Activated T-cell treated with anti-CD3 and anti-CD28 coated beads, Interleukin-2, amount 50 U/mL, for 72 hours (primary cell): Measurements from ENCODE around the gene NKAIN2. TPM values are rescaled to one million over a fixed set of nuclear protein-coding genes. Genes with fewer than 3 reads are reported as not detected.
"Not testable (repeated sequence)": the region's sequence is repeated elsewhere in the genome, so short reads cannot be mapped to it uniquely, and the experiment has no call there.

Experiments used
- ATAC-seq, 2 donors: fragments of 150-1000 bp; cut with Tn5 transposase; replicated peaks in 1 of 2; 2 replicates each; pipeline ENCODE4 v1.10.0; 2021; ENCODE audit warnings: moderate library complexity in 2 of 2, mild to moderate bottlenecking in 1 of 2
- DNase-seq, 2 donors: peaks; one replicate each; pipeline ENCODE4 v3.0.0; 2021 to 2022; ENCODE audit warnings: mixed read lengths in 1 of 2
- H3K27ac Mint-ChIP-seq: one replicate; pipeline ENCODE4 v1.8.0; 2022; ENCODE audit warnings: mild to moderate bottlenecking, moderate library complexity, mixed read lengths
- H3K27me3 Mint-ChIP-seq: one replicate; pipeline ENCODE4 v1.8.0; 2022; ENCODE audit warnings: low read depth, mixed read lengths
- H3K36me3 Mint-ChIP-seq, 2 donors: one replicate each; pipeline ENCODE4 v1.8.0; 2022; ENCODE audit warnings: mixed read lengths in 2 of 2, mild to moderate bottlenecking in 1 of 2; ENCODE audit not compliant: insufficient read depth in 2 of 2
- H3K4me1 Mint-ChIP-seq: one replicate; pipeline ENCODE4 v1.8.0; 2022; ENCODE audit warnings: low read depth, mixed read lengths
- H3K4me3 Mint-ChIP-seq, 2 donors: one replicate each; pipeline ENCODE4 v1.8.0; 2022; ENCODE audit warnings: mild to moderate bottlenecking in 2 of 2, mixed read lengths in 2 of 2, moderate library complexity in 2 of 2
- H3K9me3 Mint-ChIP-seq, 2 donors: one replicate each; pipeline ENCODE4 v1.8.0; 2022; ENCODE audit warnings: mixed read lengths in 2 of 2
- total RNA-seq, 2 donors: library from RNA; stranded (reverse); gene quantifications; one replicate each; pipeline ENCODE4 v1.2.3, GENCODE V29; 2022

NKAIN2 gene
- total RNA-seq, 2 donors from 2014 or later, result not detected

DNA sequence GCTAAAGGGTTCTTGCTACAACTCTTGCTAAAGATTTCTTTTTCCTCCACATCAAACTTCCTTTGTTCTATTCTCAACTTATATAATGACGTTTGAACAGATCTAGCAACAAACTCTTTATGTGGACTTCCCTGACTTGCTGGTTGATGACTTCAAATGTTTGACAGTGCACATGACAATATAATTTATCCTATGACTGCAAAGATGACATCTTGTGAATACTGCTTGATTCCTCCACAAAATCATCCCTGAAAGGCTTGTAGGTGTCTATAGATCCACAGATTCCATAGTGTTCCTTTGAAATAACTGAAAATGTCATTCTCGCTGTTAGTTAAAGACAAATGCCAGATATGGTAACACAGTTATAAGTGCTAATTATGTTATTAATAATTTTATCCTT is 478.9 kb downstream of the NKAIN2 start:
- Mint-ChIP-seq H3K27ac (no peak overlapping the region), H3K9me3 (peaks cover 0 to 1% of the 10 kb centered on the region in 2 donors), H3K36me3 (no peaks in the 10 kb centered on the region), H3K4me1 (no peaks in the 10 kb centered on the region), H3K27me3 (no peaks in the 10 kb centered on the region), H3K4me3 (no peak overlapping the region)
- no peak for DNase-seq
- no peak for ATAC-seq

DNA sequence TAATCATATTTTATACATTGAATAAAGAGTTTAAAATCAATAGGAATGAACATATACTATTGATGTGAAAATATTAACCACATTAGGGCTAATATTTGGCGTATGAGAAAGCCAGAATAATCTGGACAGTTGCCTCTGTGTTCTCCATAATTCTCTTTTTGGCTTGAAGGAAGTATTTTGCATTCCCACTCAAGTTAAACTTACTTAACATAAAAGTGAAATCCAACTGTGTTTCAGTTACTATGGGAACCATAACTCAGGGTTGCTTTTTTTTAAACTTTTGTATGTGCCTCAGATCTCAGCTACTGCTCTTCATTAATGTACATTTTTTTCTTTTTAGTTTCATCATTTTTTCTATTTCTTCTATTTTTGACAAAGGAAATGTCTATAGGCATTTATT is 479.8 kb downstream of the NKAIN2 start:
- Mint-ChIP-seq H3K36me3 (no peaks in the 10 kb centered on the region), H3K4me1 (no peaks in the 10 kb centered on the region), H3K27ac (no peak overlapping the region), H3K27me3 (no peaks in the 10 kb centered on the region), H3K4me3 (no peak overlapping the region), H3K9me3 (peaks cover 0 to 1% of the 10 kb centered on the region in 2 donors)
- no peak for DNase-seq
- ATAC-seq, result no peak

DNA sequence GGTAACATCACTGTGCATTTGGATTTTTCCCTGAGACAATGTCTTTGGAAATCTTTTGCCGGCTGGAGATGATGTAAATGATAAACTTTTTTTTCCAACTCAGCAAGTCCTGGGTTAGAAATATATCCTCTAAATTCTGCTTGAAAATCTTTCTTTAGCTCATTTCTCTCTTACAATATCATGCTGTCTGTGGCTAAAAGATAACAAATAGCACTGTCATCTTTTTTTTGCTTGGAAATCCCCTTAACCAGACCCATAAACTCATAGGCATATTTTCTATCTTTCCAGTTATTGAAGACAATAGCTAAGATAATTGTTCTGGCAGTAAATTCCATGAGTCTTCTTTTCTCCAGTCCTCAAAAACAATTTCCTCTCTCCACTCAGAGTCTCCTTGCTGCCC is 481.5 kb downstream of the NKAIN2 start:
- no peaks in the 10 kb centered on the region for H3K36me3 Mint-ChIP-seq
- DNase-seq (no peak), ATAC-seq (no peak)
- H3K4me1 Mint-ChIP-seq, result no peaks in the 10 kb centered on the region
- H3K9me3 Mint-ChIP-seq, result peaks cover 1 to 2% of the 10 kb centered on the region in 2 donors
- H3K27ac Mint-ChIP-seq, result no peak overlapping the region
- no peaks in the 10 kb centered on the region for H3K27me3 Mint-ChIP-seq
- H3K4me3 Mint-ChIP-seq, result no peak overlapping the region

DNA sequence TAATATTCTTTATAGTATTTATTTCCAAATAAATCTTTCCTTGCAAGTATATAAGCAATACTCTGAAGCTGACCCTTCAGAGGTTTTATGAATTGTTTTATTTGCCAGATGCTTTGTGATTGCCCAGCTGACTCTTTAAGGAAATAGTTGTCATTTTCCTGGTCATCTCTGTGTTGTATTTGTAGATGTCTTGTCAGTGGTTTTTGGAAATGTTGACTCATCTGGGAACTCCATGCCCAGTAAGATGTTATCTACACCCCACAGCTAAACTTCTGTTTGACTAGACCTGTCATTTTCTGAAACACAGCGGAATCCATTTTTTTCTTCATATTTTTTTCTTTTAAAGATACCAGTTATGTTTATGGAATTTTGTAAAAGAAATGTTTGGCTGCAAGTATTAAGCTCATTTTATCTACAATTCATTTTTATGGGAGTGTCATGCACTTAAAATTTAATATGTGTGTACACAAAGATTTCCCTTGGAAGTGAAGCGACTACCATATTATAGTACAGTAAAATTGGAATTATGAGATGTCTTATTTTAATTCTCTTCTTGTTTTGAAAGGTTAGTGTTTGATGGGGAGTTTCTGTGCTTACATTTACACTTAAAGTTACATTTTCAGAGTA is 491.0 kb downstream of the NKAIN2 start:
- Mint-ChIP-seq H3K36me3 (no peaks in the 10 kb centered on the region), H3K4me3 (no peak overlapping the region), H3K27me3 (no peaks in the 10 kb centered on the region), H3K4me1 (no peaks in the 10 kb centered on the region), H3K27ac (no peak overlapping the region), H3K9me3 (peaks cover 2 to 5% of the 10 kb centered on the region in 2 donors)
- ATAC-seq (no peak), DNase-seq (no peak)

DNA sequence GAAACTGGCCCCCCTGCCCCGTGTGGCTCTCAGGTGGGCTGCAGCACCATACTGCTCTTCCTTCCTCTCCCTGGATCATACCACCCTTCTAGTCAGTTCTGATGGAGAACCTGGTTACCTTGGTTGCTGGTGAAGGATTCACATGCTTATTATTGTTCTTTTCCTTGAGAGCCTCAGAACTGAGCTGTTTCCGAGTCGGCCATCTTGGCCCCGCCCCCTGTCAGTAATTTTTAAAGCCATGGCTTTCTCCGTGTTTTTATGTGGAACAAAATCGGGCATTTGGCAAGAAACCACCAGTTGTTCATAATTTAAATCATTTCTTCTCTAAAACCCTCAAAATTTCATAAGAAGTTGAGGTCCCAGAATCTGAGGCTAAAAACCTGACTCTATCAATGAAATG is 493.8 kb downstream of the NKAIN2 start:
- Mint-ChIP-seq H3K4me1 (no peaks in the 10 kb centered on the region), H3K27ac (no peak overlapping the region), H3K4me3 (no peak overlapping the region), H3K9me3 (peaks cover 4 to 5% of the 10 kb centered on the region in 2 donors), H3K36me3 (no peaks in the 10 kb centered on the region), H3K27me3 (no peaks in the 10 kb centered on the region)
- ATAC-seq (no peak), DNase-seq (no peak)

DNA sequence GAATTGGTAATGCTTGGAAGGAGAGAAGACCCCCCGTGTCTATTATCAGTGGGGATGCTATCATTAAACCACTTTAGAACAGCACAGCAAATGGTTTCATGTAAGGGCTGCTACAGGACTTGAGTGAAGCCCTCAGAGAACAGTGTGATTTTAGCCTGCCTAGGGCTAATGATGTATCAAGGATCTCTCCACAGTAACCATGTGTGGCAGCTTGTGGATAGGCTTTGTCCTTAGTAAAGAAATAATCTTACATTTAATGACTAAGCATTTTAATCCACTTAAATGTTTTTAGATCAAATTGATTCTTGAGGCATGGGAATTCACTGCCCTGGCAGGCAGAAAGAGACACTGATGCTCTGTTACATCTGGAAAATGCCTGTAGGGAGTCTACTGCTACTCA is 495.1 kb downstream of the NKAIN2 start:
- Mint-ChIP-seq H3K4me3 (no peak overlapping the region), H3K4me1 (no peaks in the 10 kb centered on the region), H3K27me3 (no peaks in the 10 kb centered on the region), H3K36me3 (no peaks in the 10 kb centered on the region), H3K27ac (no peak overlapping the region), H3K9me3 (peaks cover 4 to 9% of the 10 kb centered on the region in 2 donors)
- ATAC-seq (no peak), DNase-seq (no peak)

DNA sequence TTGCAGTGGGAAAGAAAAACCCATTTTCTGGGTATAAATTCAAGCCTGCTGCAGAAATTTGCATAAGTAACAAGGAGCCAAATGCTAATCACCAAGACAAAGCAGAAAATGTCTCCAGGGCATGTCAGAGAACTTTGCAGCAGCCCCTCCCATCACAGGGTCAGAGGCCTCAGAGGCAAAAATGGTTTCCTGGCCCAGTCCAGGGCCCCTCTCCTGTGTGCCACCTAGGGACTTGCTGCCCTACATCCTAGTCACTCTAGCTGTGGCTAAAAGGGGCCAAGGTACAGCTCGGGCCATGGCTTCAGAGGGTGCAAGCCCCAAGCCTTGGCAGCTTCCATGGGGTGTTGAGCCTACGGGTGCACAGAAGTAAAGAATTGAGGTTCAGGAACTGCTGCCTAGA is 497.2 kb downstream of the NKAIN2 start:
- H3K9me3 Mint-ChIP-seq, H3K36me3 Mint-ChIP-seq, DNase-seq, H3K27me3 Mint-ChIP-seq, H3K4me1 Mint-ChIP-seq, H3K4me3 Mint-ChIP-seq, H3K27ac Mint-ChIP-seq, ATAC-seq: not testable (repeated sequence)

DNA sequence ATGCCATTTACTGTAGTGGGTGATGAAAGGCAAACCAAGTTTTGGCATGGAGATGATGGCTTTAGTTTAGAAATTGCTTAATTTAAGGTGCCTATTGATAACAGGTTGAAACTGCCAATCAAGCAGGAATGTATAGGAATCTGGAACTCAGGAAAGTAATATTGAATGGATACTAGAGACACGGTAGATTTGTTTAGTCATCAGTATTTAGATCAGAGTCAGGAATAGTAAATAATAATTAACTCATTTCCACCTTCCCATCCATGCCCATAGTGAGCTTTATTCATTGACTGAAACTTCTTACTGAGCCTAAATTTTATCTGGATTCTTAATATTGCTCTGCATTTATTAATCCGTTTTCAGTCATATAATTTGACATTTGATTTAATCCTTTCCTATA is 500.3 kb downstream of the NKAIN2 start:
- no peak overlapping the region for H3K27ac Mint-ChIP-seq
- no peaks in the 10 kb centered on the region for H3K4me1 Mint-ChIP-seq
- H3K9me3 Mint-ChIP-seq, result peaks cover 4 to 9% of the 10 kb centered on the region in 2 donors
- no peak overlapping the region for H3K4me3 Mint-ChIP-seq
- H3K36me3 Mint-ChIP-seq, result no peaks in the 10 kb centered on the region
- DNase-seq (no peak), ATAC-seq (no peak)
- H3K27me3 Mint-ChIP-seq, result no peaks in the 10 kb centered on the region

DNA sequence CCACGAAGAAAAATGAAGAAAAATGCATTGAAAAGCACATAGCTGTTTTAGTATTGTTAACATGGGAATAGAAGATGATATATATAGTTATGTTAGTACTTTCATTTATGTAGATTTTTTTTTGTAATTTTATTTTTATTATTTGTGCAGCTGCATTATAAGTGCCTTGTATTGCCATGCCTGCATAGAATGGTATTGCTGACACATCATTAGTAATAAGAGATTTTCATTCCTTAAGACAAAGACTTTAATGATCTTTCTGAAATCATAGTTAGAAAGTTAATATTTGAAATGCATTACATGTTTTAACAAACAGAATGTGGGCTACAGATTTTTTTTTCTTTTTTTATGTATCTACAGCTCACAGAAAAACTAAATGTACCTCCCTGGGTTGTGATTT is 506.5 kb downstream of the NKAIN2 start:
- Mint-ChIP-seq H3K4me1 (no peaks in the 10 kb centered on the region), H3K9me3 (peaks cover 0 to 2% of the 10 kb centered on the region in 2 donors), H3K27ac (no peak overlapping the region), H3K27me3 (no peaks in the 10 kb centered on the region), H3K36me3 (no peaks in the 10 kb centered on the region), H3K4me3 (no peak overlapping the region)
- DNase-seq (no peak), ATAC-seq (no peak)

DNA sequence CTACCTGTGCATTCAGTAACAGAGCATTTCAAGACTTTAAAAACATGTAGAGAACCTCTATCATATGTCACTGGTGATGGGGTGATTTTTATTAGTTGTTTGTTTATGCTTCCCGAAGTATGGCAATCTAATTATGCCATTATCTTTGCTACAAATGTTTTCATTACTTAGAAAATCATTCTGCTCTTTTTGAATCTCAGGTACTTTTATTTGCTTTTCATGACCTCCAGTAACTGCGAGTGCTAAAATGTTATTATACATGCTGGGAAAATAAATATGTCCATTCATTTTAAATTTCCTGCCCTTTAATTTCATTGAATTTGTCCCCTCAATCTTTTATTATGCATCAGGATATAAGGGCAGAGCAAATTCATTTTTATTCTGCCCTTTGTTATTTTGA is 515.7 kb downstream of the NKAIN2 start:
- DNase-seq (no peak), ATAC-seq (no peak)
- no peaks in the 10 kb centered on the region for H3K36me3 Mint-ChIP-seq
- no peaks in the 10 kb centered on the region for H3K9me3 Mint-ChIP-seq
- no peaks in the 10 kb centered on the region for H3K4me1 Mint-ChIP-seq
- no peak overlapping the region for H3K4me3 Mint-ChIP-seq
- H3K27me3 Mint-ChIP-seq, result no peaks in the 10 kb centered on the region
- no peak overlapping the region for H3K27ac Mint-ChIP-seq

DNA sequence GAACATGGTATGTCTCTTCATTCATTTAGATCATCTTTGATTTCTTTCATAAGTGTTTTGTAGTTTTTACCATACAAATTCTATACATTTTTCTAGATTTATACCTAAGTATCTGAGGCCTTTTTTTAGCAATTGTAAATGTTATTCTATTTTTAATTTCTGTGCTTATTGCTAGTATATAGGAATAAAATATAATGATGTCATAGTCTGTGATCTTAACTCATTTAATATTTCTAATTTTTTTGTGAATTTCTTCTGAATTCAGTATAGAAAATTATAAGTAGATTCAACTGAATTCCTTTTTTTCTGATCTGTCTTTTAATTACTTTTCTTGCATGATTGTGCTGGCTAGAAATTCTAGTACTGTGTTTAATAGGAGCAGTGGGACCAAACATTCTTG is 520.6 kb downstream of the NKAIN2 start:
- ATAC-seq (no peak), DNase-seq (no peak)
- Mint-ChIP-seq H3K4me1 (no peaks in the 10 kb centered on the region), H3K27me3 (no peaks in the 10 kb centered on the region), H3K36me3 (no peaks in the 10 kb centered on the region), H3K27ac (no peak overlapping the region), H3K9me3 (peaks cover 1 to 3% of the 10 kb centered on the region in 2 donors), H3K4me3 (no peak overlapping the region)

DNA sequence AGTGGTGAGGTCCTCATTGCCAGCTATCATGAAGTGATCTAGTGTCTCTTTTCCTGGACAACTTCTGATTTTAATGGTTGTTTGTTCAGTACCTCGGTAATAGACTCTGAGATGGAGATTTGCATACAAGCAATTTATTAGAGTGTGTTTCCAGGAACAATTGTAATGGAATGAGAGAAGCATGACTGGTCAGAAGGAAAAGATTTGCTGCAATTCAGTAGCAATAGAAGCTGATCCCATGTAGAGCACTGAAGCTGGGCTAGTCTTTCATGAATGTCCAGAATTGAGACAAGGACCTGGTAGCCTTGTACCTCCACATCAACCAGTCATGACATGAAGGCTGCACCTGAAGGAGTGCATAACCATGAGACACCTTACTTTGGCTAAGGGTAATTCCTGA is 526.5 kb downstream of the NKAIN2 start:
- ATAC-seq, result no peak
- H3K27ac Mint-ChIP-seq, result no peak overlapping the region
- H3K4me3 Mint-ChIP-seq, result no peak overlapping the region
- no peaks in the 10 kb centered on the region for H3K4me1 Mint-ChIP-seq
- H3K36me3 Mint-ChIP-seq, result peaks cover 0 to 1% of the 10 kb centered on the region in 2 donors
- H3K27me3 Mint-ChIP-seq, result no peaks in the 10 kb centered on the region
- peaks cover 3% of the 10 kb centered on the region in 2 donors for H3K9me3 Mint-ChIP-seq
- no peak for DNase-seq

DNA sequence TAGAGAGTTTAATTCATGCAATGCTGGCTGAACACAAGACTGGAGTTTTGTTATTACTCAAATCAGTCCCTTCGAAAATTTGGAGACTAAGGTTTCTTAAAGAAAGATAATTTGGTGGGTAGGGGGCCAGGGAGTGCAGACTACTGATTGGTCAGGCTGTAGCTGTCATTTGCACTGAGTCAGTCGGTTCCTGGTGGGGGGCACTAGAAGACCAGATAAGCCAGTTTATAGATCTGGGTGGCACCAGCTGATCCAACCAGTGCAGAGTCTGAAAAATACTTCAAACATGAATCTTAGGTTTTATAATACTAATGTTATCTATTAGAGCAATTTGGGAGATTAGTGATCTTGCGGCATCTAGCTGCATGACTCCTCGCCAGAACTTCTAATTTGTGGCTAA is 530.7 kb downstream of the NKAIN2 start:
- Mint-ChIP-seq H3K27ac (no peak overlapping the region), H3K27me3 (no peaks in the 10 kb centered on the region), H3K4me1 (no peaks in the 10 kb centered on the region), H3K36me3 (peaks cover 0 to 1% of the 10 kb centered on the region in 2 donors), H3K9me3 (peaks cover 0 to 1% of the 10 kb centered on the region in 2 donors), H3K4me3 (no peak overlapping the region)
- DNase-seq (no peak), ATAC-seq (no peak)

DNA sequence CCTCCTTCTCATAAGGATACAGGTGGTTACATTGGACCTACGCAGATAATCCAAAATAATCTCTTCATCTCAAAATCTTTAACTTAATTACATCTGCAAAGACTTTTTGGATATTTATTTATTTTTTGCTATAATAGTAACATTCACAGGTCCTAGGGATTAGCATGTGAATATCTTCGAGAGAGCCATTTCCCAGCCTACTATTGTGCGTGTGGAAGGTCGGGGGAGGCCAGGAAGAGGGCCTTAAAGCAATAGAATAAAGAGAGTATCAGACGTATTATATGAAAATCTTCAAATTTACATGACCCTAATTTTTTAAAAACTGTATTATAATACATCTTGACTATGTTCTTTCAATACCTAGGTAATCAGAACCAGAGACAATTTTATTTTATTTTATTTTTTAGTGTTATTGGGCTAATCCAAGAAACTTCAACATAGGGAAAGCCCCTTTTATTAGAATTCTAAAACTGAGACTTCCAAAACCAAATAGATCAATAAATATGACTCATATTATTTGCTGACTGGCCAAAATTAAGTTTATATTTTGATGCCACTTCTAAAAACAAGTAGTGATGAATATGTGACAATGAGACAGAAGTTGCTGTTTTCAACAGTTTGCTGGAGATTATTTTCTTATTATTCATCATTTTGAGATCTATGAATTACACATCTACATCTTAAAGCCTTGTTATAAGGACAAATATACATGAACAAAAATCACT is 536.1 kb downstream of the NKAIN2 start:
- Mint-ChIP-seq H3K4me1 (no peaks in the 10 kb centered on the region), H3K4me3 (no peak overlapping the region), H3K27me3 (no peaks in the 10 kb centered on the region), H3K36me3 (no peaks in the 10 kb centered on the region), H3K9me3 (no peaks in the 10 kb centered on the region), H3K27ac (no peak overlapping the region)
- no peak for DNase-seq
- ATAC-seq, result no peak
